ENCODE data around the gene NAA35.
"Not testable (repeated sequence)": the region's sequence is repeated elsewhere in the genome, so short reads cannot be mapped to it uniquely, and the experiment has no call there.

The NAA35 gene

DNA sequence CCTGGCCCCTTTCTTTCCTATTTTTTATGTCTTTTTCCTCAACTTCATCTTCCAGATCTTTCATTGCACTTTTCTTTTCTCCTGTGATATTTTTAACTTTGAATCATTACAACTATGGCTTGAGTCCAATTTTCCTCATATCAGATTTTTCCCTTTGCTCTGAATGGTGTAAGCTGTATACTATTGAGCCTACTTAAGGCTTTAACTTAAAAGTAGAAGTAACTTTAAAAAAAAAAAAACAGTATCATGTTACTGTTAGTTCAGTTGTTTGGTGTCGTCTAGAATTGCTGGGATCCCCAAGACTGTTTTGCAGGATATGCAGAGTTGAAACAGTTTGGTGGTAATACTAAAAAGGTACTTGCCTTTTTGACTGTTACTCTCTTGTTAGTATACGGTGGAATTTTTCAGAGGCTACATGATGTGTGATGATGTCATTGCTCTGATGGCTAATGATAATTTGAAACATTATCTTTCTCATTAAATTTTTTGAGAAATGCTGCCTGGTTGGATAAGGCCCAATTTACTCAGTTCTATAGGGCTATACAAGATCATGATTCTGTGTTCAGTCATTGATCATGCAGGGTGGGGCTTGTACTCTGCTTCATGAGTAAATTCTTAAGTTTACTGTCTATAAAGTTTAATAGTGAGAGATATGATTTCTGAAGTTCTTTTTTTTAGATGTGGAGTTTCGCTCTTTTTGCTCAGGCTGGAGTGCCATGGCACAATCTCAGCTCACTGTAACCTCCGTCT is 8.8 kb downstream of the NAA35 start:
- no peak for DNase-seq

DNA sequence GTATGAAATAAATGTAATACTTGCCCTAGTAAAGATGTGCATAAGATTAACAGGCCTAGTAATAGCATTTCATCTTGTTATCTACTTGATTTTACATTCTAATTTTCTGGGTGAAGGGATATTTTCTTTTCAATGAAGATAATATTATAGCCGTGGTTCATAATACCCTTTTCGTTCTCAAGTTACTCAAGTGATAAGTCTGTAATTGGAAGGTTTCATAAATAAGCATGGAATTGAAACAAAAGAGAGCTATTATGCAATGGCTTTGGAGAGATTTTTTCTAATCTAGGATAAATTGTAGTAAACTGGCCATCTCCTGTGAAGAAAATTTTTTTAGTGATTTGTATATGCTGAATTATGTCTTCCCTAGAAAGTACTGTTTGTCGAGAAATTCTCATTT is 19.0 kb downstream of the NAA35 start:
- no peak for DNase-seq

DNA sequence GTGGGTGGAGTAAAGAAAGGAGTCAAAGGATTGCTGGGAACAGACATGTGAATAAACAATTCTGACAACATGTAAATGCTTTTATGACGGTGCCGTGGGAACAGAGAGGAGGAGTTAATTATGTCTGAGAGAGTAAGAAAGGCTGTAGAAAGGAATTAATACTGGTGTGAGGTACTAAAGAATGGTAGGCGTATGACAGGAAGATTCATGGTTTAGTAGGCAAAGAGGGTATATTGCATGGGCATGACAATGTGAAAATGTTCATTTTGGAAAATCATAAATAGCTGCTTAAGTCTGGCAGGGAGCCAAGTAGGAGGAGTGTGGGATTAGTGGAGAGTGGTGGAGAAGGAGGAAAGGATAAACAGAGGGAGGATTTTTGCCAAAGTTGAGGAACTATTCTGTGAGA is 19.7 kb downstream of the NAA35 start:
- peak; percentile 32 for DNase-seq

DNA sequence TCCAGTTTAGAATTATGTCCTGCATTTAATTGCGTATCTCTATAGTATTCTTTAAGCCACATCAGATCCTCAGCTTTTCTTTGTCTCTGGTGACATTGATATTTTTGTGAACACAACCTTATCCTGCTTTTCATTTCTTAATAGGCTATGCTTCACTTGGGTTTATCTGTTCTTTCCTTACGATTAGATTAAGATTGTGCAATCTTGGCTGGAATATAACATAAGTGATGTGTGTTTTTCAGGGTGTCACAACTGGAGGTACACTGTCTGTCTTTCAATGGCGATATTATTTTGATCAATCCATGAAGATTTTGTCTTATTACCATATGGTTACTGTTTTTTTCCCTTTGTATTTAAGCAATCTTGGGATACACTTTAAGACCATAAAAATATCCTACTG is 23.6 kb downstream of the NAA35 start:
- no peak for DNase-seq

DNA sequence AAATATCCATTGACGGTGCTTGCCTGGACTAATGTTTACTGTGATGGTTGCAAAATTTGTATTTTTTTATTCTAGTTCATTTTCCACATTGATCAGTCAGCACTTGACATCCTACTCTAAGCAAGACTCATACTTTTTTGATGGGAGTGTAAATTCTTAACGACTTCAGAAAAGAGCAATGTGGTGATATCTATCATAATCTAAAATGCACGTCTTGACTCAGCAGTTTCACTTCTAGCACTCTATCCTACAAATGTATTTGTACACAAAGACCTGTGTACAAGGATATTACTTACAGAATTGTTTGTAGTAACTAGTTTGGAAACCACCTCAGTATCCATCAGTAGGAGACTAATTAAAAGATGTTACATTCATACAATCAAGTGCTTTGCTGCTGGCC is 24.0 kb downstream of the NAA35 start:
- no peak for DNase-seq

DNA sequence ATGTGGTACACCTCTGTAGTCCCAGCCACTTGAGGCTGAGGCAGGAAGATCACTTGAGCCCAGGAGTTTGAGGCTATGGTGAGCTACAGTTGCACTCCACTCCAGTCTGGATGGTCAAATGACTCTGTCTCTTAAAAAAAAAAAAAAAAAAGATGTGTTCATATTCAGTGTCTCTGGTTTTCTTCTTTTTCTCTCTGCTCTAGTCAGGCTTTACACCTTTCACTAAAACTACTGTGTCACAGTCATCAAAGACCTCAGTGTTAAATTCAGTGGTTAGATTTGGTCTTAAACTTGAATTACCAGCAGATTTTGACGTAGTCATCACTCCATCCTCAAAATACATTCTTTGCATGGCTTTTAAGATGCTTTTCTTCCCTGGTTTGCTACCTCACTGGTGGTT is 28.8 kb downstream of the NAA35 start:
- no peak for DNase-seq

DNA sequence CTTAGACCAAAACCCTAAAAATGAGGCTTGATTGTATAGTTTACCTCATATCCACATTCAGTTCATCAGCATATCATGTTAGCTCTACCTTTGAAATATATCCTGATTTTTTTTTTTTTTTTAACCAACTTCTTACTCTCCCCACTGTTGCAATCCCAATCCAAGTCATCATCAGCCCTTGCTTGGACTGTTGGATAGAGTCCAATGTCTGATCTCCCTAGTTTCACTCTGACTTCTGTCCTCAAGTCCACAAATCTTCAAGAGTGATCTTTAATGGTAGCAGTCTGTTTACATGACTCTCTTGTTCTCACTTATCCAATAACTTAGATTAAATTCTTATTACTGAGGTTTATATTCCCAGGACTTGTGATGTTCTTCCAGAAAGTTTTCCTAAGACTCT is 30.8 kb downstream of the NAA35 start:
- no peak for DNase-seq

DNA sequence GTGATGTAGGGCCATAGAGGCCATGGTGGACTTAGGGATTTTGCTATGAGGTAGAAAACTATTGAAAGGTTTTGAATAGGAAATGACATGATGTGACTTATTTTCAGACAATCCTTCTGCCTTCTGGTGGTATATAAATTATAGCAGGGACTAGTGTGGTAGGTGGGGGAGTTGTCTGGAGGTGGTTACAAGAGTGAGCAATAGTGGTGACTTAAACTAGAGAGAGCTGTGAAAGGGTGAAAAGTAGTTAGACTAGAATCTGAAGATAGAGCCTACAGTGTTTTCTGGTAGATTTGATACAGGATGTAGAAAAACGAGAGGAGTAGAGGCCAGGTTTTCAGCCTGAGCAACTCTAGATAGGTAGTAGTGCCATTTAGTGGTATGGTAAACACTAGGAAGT is 32.3 kb downstream of the NAA35 start:
- DNase-seq, result no peak

DNA sequence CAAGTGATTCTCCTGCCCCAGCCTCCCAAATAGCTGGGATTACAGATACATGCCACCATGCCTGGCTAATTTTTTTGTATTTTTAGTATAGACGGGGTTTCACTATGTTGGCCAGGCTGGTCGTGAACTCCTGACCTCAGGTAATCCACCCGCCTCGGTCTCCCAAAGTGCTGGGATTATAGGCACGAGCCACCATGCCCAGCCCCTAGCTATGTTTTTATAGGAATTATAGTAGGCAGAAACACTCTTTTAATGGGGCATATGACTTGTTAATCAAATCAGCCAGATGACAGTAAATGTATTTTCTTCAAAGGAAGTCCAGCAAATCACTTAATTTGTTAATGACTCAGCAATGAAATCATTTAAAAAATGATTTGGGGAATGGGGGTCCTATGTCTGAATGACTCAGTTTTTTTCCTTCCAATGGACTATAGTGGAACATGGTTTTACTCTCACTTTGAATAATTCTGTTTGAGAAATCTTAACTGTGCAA is 33.2 kb downstream of the NAA35 start:
- DNase-seq, result not testable (repeated sequence)

DNA sequence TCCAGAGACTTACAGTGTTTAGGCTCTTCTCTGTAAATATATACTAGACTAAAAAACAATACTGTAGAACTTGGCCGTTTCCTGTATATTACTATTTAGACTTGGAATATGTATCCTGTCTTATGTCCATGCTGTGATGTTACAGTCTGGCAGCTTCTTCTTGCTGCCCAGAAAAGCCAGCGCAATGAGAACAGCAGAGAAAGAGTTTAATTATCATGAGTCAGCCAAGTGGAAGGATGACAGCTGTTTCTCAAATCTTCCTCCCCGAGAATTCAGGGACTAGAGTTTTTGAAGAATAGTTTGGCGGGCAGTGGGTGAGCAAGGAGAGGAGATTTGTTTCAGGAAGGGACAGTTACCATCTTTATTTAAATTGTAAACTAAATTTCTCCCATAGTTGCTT is 37.5 kb downstream of the NAA35 start:
- no peak for DNase-seq

DNA sequence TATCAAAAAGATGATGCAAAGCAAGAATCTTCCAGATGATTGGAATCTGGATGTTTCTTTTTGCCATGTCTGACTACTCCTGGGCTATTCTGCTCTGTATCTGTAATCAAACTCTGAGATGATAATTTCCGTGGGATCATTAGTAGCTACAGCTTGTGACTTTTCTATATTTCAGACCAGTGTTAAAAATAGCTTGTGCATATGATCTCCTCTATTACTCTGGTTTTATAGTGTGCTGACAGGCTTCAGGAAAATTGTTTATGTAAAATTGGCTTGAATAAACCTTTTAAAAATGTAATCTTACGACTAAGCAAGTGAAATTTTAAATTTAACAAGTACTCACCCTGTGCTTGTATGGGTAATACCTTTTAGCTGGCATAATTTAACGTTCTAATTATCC is 40.4 kb downstream of the NAA35 start:
- DNase-seq, result no peak

DNA sequence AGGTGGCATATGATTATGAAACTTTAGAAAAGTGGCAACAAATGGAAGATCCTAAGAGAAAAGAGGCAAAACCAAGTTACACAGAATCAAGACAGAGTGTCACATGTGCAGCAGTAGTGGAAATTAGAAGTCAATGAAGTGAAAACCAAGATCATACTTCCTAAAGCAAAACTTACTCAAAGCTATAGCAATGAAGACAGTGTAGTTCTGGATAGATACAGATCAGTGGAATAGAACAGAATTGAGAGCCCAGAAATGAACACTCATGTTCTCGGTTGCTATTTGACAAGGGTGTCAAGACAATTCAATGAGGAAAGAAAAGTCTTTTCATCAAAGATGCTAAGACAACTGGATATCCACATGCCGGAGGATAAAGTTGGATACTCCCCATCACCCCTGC is 43.5 kb downstream of the NAA35 start:
- no peak for DNase-seq

DNA sequence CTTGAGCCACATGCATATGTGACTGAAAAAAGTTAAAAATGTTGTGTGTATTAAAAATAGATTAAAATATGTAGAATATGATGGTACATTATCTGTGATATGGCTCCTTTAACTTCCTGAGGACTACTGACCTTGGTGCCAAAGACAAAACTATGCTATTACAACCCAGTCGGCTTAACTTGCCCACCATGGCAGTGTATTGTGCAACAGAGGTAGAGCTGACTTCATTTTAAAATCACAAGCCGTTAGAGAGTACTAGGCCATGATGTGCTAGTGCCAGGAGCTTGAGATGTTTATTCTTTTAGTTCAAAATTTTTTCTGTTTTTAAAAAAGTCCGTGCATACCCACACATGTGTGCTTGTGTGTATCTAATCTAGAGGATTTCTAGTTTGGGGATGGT is 46.3 kb downstream of the NAA35 start:
- no peak for DNase-seq

DNA sequence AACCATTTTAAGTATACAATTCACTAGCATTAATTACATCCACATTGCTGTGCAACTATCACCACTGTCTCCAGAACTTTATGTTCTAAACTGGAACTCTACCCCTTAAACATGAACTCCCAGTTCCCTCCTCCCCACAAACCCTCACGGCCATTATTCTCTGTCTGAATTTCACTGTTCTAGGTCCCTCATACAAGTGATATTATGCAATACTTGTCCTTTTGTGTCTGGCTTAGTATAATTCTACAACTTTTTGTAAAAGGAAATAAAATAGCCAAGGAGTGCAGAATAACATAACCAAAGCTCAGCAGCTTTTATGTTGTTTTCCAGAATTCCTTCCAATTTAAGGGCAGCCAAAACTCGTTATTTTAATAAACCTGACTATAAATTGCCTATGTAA is 53.2 kb downstream of the NAA35 start:
- DNase-seq, result no peak

DNA sequence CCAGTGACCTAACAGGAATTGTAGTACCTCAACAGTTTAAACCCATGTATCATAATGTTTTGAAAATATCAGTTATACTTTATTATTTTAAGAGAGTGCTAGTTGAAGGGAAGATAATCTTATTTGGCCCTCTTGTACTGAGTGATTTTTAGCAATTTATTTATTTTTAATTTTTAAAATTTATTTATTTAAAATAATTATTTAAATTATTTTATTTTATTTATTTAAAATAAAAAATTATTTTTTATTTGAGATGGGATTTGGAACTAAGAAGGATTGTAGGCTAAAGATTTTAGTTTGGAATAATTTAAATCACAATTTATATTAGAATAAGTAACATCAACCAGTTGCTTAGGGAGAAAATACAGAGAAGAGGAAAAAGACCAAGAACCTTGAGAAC is 54.2 kb downstream of the NAA35 start:
- no peak for DNase-seq

DNA sequence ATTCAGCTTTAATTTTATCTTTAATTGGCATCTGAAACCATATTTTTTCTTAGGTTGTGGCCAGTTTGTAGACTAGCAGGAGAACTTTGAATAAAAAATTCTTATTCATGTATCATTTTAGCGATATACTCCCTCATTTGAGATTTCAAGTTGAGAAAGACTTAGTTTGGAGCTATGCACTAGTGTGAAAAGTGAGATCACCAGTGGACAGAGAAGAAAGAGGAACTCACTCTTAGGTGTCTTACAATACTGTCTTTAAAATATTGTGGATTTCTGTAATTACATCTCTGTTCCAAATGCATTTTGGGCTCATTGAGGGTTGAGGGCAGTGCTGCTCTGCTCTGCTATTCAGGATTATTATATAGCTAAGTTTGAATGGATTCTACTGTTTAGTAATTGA is 54.7 kb downstream of the NAA35 start:
- DNase-seq, result no peak

DNA sequence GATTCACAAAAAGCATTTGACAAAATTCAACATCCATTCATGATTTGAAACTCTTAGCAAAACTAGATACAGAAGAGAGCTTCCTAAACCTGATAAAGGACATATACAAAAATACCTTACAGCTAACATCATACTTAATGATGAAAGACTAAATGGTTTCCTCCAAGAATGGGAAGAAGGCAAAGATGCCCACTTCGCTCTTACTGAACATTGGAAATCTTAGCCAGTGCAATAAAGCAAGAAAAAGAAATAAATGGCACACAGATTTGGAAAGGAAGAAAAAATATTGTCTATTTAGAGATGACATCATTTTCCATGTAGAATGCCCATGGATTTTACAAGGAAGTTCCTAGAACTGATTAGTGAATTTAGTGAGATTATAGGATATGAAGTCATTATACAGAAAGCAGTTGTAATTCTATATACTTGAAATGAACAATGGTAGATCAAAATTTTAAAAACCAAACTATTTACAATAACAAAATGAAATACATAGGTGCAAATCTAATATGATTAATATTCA is 64.4 kb downstream of the NAA35 start:
- DNase-seq, result no peak

DNA sequence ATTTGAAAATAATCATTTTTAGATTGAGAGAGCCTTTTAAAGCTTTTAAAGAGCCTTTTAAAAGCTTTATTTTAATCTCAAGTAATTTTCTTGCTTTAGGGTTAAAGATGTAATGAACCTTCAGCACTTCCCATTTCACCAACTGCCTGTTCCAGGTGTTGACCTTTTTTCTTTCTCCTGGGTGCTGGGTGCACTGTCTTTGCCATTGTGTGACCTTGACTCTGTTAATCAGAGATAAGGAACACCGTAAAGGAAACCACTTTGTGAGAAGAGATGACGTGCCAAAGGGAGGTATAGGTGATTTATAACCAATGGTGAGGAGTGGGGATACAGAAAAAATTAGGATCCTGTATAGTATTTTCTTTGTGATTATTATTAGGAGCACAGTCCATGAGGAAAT is 68.2 kb downstream of the NAA35 start:
- no peak for DNase-seq

DNA sequence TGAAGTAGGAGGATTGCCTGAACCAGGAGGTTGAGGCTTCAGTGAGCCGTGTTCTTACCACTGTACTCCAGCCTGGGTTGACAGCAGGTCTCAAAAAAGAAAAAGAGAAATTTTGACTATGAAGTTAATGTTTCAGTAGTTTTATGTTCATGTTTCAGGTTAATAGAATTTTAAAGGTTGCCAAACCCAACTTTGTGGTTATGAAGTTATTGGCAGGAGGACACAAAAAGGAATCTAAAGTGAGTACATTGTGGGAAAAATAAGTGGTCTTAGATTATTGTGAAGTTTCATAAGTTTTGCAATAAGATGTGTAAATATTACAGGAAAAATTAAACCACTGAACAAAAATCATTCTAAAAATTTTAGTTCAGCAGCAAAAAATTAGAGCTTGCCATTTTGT is 79.8 kb downstream of the NAA35 start:
- no peak for DNase-seq

DNA sequence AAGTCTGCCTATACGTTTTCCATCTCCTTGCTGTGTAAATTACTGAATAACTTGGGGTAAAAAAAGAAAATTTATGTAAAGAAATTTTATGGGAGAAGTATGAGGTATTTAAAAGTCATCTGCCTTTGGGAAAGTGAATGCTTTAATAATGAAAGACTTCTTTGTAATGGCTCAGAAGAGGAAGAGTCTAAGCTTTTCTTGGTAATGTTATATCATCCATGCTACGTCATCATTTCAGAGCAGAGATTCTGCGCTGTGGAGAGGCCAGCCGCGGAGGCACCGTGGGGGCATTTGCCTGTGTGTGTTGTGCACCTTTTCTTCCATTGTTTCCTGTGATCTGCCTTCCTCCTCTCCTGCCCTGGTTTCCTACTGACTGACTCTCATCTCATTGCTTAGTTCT is 80.2 kb downstream of the NAA35 start:
- no peak for DNase-seq

DNA sequence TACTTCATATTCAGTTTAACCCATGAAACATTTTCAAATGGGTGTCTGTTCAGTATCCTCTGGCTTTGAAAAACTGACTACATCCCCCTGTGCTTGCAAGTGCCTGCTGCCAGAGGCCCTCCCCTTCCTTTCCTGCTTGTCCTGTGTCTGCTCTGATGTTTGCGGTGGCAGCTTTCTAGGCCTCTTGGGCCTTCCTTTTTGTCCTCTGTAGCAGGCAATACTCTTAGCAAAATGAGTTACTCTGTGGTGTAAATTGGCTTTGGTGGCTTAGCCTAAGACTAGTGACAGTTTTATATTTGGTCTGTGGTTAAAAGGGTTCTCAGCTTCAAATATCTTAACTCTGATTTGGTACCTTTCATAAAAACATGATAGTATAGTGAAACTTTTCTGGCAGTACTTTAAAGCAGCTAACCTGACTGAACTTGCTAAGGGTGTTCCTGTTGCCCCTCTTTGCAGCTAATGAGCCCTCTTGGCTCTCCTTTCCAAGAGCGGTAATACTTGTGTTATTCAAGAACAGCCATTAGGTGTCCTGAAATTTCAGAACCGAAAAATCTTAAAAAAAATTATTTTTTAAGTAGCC is 81.8 kb downstream of the NAA35 start:
- DNase-seq, result no peak

DNA sequence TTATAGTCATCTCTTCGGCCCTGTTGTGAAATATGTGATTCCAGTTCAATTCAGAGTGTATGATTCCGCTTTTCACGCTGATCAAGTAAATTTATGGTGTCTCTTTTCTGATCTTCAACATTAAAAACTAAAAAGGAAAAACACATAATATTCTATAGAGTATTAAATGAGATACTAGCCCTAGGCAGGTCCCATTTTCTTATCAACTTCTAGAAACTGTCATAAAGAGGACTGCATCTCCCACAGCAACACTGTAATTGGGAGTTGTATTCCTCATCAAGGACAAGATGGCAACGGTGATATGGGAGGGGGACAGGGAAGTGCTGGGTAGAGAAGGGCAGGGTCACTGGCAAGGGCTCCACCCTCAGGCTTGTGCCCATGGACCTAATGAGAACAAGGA is 86.8 kb downstream of the NAA35 start:
- no peak for DNase-seq

DNA sequence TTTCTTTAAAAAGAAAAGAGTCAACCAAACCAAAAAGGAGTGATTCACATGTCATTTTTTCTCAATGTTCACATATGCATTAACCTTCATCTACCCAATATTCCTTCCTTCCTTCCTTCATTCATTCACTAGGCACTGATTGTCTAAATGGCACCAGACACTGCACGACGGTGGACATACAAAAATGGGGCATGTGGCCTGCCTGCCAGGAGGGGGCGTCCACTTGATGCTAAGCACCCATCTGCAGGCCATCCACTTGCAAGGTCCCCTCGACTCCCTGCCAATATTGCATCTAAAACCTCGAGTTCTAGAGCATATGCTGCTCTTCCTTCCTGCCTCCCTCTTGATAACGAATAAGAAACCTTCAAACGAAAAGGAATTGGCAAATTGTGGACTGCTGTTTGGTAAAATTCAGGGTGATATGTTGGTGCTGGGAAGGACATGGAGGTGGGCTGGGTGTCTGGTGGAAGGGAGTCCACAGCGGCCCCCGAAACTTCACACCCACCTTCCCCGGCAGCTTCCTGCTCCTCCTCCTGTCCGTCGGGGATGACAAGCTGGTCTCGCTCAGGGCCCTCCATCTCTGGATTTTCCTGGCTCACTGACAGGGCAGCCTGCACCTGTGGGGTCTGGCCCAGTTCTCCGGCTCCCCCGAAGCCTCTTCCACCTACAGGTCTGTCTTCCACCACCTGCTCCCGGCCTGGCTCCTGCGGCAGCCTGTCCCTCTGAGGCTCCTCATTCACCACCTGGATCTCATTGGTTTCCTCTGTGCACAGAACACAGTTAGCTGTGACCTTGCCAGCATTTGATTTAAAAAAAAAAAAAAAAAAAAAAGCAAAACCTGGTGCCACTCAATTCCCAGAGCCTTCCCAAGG is 94.2 kb downstream of the NAA35 start:
- no peak for DNase-seq
